Peyer's patch (tissue), 4 donors: Measurements from ENCODE around the gene PIAS1.
"Not testable (repeated sequence)": the region's sequence is repeated elsewhere in the genome, so short reads cannot be mapped to it uniquely, and the experiment has no call there.

ENCODE experiments used
- POLR2A ChIP-seq, 2 donors: fragments of 450-650 bp; IDR thresholded peaks; one replicate each; pipeline ENCODE4 v1.5.1; 2017; ENCODE audit warnings: antibody characterized with exemption in 2 of 2, mild to moderate bottlenecking in 2 of 2, moderate library complexity in 2 of 2
- TF ChIP-seq, protein P1 (sequence below), 6 experiments: fragments of 450-650 bp in 4 of 6; fragments of 200-600 bp in 2 of 6; sonication (generic) in 1 of 6; IDR thresholded peaks; one replicate each; pipeline ENCODE4 v1.5.1; 2017 to 2019; ENCODE audit warnings: antibody characterized with exemption in 6 of 6, mild to moderate bottlenecking in 3 of 6, moderate library complexity in 1 of 6

DNA sequence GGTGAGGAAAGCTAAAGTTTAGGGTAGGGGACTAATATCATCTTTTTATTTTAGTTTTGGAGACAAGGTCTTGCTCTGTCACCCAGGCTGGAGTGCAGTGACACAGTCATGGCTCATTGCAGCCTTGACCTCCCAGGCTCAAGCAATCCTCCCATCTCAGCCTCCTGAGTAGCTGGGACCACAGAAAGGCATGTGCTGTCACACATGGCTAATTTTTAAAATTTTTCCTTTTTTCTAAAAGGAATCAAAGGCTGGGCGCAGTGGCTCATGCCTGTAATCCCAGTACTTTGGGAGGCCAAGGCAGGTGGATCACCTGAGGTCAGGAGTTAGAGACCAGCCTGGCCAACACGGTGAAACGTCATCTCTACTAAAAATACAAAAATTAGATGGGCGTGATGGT is 171.3 kb downstream of the PIAS1 start:
- TF ChIP-seq, protein P1, sequence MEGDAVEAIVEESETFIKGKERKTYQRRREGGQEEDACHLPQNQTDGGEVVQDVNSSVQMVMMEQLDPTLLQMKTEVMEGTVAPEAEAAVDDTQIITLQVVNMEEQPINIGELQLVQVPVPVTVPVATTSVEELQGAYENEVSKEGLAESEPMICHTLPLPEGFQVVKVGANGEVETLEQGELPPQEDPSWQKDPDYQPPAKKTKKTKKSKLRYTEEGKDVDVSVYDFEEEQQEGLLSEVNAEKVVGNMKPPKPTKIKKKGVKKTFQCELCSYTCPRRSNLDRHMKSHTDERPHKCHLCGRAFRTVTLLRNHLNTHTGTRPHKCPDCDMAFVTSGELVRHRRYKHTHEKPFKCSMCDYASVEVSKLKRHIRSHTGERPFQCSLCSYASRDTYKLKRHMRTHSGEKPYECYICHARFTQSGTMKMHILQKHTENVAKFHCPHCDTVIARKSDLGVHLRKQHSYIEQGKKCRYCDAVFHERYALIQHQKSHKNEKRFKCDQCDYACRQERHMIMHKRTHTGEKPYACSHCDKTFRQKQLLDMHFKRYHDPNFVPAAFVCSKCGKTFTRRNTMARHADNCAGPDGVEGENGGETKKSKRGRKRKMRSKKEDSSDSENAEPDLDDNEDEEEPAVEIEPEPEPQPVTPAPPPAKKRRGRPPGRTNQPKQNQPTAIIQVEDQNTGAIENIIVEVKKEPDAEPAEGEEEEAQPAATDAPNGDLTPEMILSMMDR (IDR thresholded peaks at IDR 0.05) = not testable (repeated sequence)
- not testable (repeated sequence) for TF ChIP-seq POLR2A (IDR thresholded peaks at IDR 0.05)
